GM20431 (cell line): ENCODE measurements around the gene KIF25.

Experiments
- in situ Hi-C: fragments of 300-500 bp; cut with MseI, MboI; formaldehyde crosslinking; loops from one replicate; pipeline ENCODE4 v1.15.0; 2020; ENCODE audit warnings: low sequenced_read_pairs; ENCODE audit not compliant: unreplicated experiment

The KIF25 gene

GRCh38 chr6:168045141-168045691 lies 47.7 kb downstream of the KIF25 start:
- in situ Hi-C loops = no loop called here

- in situ Hi-C loops = no loop called here
These were observed 48.5 kb downstream of the KIF25 start for GRCh38 chr6:168045706-168046620.

DNA sequence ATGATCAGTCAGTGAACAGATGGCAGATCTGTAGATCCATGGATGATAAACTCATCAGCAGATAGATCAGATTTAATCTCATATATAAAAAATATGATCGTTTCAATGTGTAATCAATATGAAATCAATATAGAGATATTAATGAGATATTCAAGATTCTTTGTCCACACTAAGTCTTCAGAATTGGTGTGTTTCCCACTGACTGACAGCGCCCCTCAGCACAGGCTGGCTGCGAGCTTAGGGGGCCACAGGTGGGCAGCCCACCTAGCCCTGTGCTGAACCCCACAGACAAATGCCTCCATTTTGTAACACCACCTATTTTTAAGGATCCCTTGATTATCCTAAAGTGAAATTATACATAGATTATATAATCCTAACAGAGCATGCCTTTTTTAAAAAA lies 49.2 kb downstream of the KIF25 start:
- in situ Hi-C loops = no loop called here

- in situ Hi-C loops = no loop called here
These were observed 50.6 kb downstream of the KIF25 start for GRCh38 chr6:168047841-168048723.

- in situ Hi-C loops = no loop called here
These were observed 51.2 kb downstream of the KIF25 start for GRCh38 chr6:168048724-168049025.

GRCh38 chr6:168049277-168049676 lies 51.8 kb downstream of the KIF25 start:
- in situ Hi-C loops = no loop called here

GRCh38 chr6:168049706-168050224 lies 52.3 kb downstream of the KIF25 start:
- in situ Hi-C loops = no loop called here

DNA sequence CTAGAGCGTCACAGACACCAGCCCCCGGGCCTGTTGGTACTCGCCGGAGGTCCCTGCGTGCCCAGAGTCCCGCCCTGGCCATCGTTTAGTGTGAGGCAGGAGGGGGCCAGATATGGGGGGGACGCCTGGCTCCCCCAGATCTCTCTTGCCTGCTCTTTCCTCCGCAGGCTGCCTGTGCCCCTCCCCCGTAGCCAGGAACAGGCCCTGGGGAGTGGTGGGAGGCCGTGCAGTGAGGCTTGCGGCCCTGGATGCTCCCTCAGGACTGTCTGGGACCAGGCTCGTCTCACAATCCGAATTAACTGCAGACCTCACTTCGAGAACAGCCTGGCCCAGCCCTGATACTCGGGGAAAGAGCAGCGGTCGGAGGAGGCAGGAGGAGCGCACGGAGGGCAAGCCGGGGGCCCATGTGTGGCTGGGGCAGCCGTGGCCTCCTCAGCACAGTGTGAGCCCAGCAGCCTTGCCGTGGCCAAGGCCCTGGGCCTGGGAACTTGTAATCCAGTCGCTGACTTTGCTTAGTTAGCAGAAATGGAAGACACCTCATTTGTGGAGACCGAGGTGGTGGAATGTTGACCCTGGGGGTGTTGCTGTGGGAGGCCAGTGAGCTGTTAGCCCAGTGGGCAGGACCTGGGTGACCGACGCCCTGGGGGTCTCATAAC lies 52.9 kb downstream of the KIF25 start:
- in situ Hi-C loops = no loop called here

DNA sequence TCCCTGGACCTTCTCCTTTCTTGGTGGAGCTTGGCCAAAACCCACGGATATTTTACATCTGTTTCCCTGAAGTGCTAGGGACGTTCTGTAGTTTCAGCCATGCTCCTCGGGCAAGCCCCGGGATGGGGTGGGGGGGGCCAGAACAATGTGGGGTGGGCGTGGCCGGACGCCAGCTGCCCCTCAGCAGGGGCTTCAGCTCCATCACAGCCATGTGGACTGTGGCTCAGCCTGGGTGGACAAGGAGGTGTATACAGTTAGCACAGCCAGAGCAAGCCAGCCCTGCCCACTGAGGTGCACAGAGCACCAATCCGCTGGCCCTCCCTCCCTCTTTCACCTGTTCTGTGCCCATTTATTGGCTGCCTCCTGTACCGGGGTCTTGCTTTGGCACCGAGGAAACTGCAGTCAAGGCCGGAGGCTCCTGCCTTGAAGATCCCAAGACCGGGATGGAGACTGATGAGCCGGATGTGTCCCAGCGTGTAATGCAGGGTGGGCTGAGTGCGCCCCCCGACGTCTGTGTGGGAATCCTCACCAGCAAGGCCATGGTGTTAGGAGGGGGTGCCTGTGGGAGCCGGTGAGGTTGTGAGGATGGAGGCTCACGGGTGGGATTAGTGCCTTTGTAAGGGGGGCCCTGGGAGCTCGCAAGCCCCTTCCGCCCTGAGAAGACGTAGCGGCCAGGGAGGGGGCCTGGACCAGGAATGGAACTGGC lies 53.6 kb downstream of the KIF25 start:
- in situ Hi-C loops = no loop called here

DNA sequence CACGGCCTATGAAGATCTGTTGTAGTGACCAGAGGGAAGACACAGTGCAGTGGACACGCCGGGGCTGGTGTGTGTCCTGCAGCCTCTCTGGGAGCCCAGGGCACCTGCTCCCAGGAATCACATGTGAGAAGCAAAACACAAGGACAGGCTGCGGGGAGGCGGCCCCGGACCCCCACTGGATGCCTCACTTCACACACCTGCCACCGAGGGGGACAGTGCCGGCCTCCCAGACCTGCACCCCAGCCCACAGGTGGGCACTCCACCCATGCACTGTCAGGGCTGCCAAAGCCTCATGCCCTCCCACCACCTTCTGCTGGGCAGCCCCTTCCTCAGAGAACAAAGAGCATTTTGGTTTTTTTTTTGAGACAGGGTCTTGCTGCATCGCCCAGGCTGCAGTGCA lies 54.2 kb downstream of the KIF25 start:
- in situ Hi-C loops = no loop called here

DNA sequence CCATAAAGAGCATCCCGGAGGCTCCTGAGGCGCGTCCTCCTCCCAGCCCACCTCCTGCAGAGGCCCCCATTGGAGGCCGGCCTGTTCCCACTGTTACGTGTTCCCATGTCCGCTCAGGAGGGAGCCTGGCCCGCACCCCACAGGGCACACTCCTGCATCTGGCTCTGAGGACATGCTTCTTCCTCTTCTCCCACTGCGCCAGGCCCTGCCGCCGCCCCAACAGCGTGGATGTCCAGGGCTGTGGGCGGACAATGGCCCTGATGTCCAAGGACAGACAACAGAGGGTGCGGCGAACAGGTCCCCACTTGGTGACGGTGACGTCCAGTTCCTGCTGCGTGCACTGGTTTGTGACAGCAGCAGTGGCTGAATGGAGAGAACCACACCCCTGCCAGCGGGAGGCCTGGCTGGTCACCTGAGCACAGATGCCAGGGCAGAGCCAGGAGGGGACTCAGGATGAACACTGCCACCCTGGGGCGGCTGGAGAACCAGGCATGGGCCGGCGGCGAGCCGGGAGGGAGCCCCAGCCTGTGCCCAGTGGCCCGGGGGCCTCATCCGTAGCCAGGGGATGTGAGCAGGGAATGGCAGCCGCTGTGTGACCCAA lies 54.9 kb downstream of the KIF25 start:
- in situ Hi-C loops = no loop called here

- in situ Hi-C loops = no loop called here
These were observed 55.9 kb downstream of the KIF25 start for GRCh38 chr6:168053086-168053956.

GRCh38 chr6:168053957-168054471 lies 56.5 kb downstream of the KIF25 start:
- in situ Hi-C loops = no loop called here

- in situ Hi-C loops = no loop called here
These were observed 57.5 kb downstream of the KIF25 start for GRCh38 chr6:168054765-168055560.

DNA sequence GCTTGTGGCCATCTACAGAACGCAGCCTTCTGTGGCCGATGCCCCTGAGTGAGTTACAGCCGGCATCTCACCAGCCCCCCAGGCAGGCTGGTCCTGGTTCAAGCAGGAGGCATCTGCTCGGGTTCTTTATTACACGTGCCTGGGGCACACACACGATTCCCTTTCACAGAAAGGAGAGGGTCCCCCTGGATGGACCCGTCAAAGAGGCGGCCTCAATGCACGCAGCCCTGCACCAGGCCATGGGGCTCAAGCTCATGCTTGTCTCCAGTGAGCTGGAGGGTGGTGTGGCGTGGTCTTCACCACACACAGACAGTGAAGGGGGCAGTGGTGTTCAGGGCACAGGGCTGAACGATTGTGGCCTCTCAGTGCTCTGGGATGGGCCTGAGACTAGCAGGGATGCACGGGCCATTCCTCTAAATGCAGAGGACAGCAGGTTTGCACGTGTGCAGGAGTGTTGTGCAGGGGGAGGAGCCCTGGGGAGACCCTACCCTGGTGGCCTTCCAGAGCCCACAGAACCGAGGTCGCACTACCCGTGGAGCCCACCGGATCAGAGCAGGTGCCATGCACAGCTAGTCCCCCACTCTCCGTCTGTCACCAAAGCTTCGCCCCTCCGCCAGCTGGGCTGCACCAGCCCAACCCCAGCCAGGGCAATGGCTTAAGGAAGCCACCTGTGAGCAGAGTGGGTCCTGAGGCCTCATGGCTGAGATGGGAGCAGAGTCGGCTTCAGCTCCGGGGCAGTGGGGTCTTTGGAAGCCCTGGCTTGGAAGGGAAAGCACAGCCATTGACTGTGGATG lies 58.4 kb downstream of the KIF25 start:
- in situ Hi-C loops = no loop called here

DNA sequence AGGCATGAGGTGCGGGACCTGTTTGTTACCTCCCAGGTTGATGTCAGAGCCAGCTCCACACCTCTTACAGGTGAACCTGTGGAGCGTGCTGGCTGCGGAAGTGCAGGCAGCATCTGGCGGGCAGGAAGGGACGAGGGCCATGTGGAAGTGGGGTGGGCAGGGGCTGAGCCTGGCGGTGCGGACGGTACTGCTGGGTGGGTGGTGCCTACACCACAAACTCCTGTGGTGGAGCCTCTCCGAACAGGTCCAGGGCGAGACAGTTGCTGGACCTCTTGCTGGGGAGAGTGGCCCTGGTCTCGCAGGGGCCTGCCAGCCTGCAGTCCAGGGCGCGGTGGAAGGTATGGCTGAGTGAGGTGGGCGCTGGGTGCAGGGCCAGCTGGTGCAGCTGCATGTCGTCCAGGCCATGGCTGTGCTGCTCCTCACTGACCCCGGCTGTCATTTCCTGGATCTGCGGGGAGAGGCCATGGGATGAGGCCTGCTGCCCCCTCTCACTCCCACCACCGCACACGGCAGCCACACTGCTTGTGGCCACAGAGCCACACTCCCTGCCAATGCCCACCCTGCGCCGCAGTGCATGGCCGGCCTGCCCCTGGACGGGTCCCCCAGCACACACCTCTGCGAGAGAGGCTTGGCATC lies 59.5 kb downstream of the KIF25 start:
- in situ Hi-C loops = no loop called here
